Measurements from ENCODE around the gene CRELD1. TPM values are rescaled to one million over a fixed set of nuclear protein-coding genes. Genes with fewer than 3 reads are reported as not detected.

CRELD1 gene
- total and polyA plus RNA-seq, 9 of the 15 experiments (the other 6 are each of a cell fraction or from before 2014, with no cell fraction given) = 3.3 to 25.8 (median 16.5) TPM

GRCh38 chr3:9884555-9885165 is 49.0 kb upstream of the CRELD1 start (continued):
- TF ChIP-seq POLR3A (IDR thresholded peaks at IDR 0.05; ENCODE audit: borderline replicate concordance, extremely low read depth, insufficient read depth, insufficient read length) = no peak
- no peak for TF ChIP-seq ZNF764 (CRISPR knock-in tag; IDR thresholded peaks at IDR 0.05; ENCODE audit: low read depth)
- TF ChIP-seq ZBTB2 (IDR thresholded peaks at IDR 0.05) = no peak
- TF ChIP-seq NFRKB (IDR thresholded peaks at IDR 0.05; ENCODE audit: low read depth) = no peak
- no peak for TF ChIP-seq SAFB2 (IDR thresholded peaks at IDR 0.05; ENCODE audit: borderline replicate concordance, low read depth, low read length, severe bottlenecking)
- TF ChIP-seq ELK3 (CRISPR knock-in tag; IDR thresholded peaks at IDR 0.05) = no peak
- no peak for TF ChIP-seq SIN3B (IDR thresholded peaks at IDR 0.05; ENCODE audit: low read depth)
- TF ChIP-seq ZBTB11 (CRISPR knock-in tag; IDR thresholded peaks at IDR 0.05) = no peak
- TF ChIP-seq ZNF592 (IDR thresholded peaks at IDR 0.05) = peak; percentile 46; the same call in 1 of the 2 replicates
- TF ChIP-seq CBX2 (IDR thresholded peaks at IDR 0.05; ENCODE audit: insufficient read depth, low read length, poor library complexity, severe bottlenecking) = no peak
- TF ChIP-seq BDP1 (IDR thresholded peaks at IDR 0.05; ENCODE audit: insufficient read depth, insufficient read length) = no peak
- no peak for TF ChIP-seq OTX1 (CRISPR knock-in tag; IDR thresholded peaks at IDR 0.05)
- TF ChIP-seq IRF2 (CRISPR knock-in tag; IDR thresholded peaks at IDR 0.05) = no peak
- TF ChIP-seq RBM14 (IDR thresholded peaks at IDR 0.05; ENCODE audit: borderline replicate concordance, insufficient read depth, low read depth, low read length) = no peak
- TF ChIP-seq NBN (IDR thresholded peaks at IDR 0.05; ENCODE audit: low read depth) = peak; percentile 85; the same call in 1 of the 2 replicates
